Measurements from ENCODE around the gene KRT5. TPM values are rescaled to one million over a fixed set of nuclear protein-coding genes. Genes with fewer than 3 reads are reported as not detected.

The KRT5 gene
- total and polyA plus RNA-seq, 10 of the 15 experiments (the other 5 are each of a cell fraction or from before 2014, with no cell fraction given): 1.6 TPM; not detected in 9

GRCh38 chr12:52517888-52518287 is 2.3 kb downstream of the KRT5 start:
- ChIA-PET SMC1A (ENCODE audit: uncharacterized antibody, unreplicated experiment) (no interaction called here), POLR2A (no interaction called here), CTCF (no interaction called here), RAD21 (ENCODE audit: unreplicated experiment) (no interaction called here)
- no peak overlapping the region for H3K27ac ChIP-seq (ENCODE audit: control insufficient read depth, insufficient read depth)
- no peaks in the 10 kb centered on the region for H3K4me1 ChIP-seq (ENCODE audit: control insufficient read depth, insufficient read depth, low read length)
- H3K4me2 ChIP-seq (ENCODE audit: control insufficient read depth, insufficient read depth): no peak overlapping the region
- peaks cover 0 to 3% of the 10 kb centered on the region in 2 experiments; a peak in 3 of 4 replicates for H3K27me3 ChIP-seq (replicated peaks in 1 of 2; ENCODE audit: control insufficient read depth in 2 of 2, insufficient read depth in 2 of 2, low read length in 1 of 2)
- in situ Hi-C loops (cut with MboI): no loop called here
- H2AFZ ChIP-seq (ENCODE audit: control insufficient read depth, low read depth, low read length): no peak overlapping the region
- no peaks in the 10 kb centered on the region for H3K36me3 ChIP-seq (ENCODE audit: control insufficient read depth in 2 of 2, insufficient read depth in 2 of 2, low read length in 1 of 2)
- ATAC-seq (no peak), FAIRE-seq (no peak), DNase-seq (ENCODE audit: low read depth, low spot score) (no peak)
- no peaks in the 10 kb centered on the region for H3K79me2 ChIP-seq (ENCODE audit: control insufficient read depth, insufficient read depth, low read length)
- intact Hi-C loops (cut with micrococcal nuclease; ENCODE audit: unreplicated experiment): no loop called here
- 7% methylated on average over 5 of the region's 5 CpGs for WGBS (ENCODE audit: insufficient coverage, insufficient replicate concordance, low lambda C conversion rate, missing lambda C conversion rate)
- no peaks in the 10 kb centered on the region for H3K9me3 ChIP-seq (replicated peaks; ENCODE audit: control insufficient read depth, insufficient read depth, low read length)
- H4K20me1 ChIP-seq (ENCODE audit: control insufficient read depth, insufficient read depth): no peaks in the 10 kb centered on the region
- H3K4me3 ChIP-seq: no peak overlapping the region
- no peak overlapping the region for H3K9ac ChIP-seq (ENCODE audit: control insufficient read depth, insufficient read depth, low read length)
- no TSS peak for BruUV-seq (replicated peaks)
- TF ChIP-seq SUPT20H (IDR thresholded peaks at IDR 0.05; ENCODE audit: borderline replicate concordance, control insufficient read depth, low read depth, low read length) (no peak), POLR2AphosphoS2 (IDR thresholded peaks at IDR 0.05; ENCODE audit: low read depth, low read length) (no peak), ZNF384 (IDR thresholded peaks at IDR 0.05; ENCODE audit: borderline replicate concordance, low read depth, low read length) (no peak), RFX5 (IDR thresholded peaks at IDR 0.05; ENCODE audit: low read depth, low read length) (no peak), HDAC2 (IDR thresholded peaks at IDR 0.05) (no peak), MYC (IDR thresholded peaks at IDR 0.05; ENCODE audit: insufficient read depth, insufficient read length, insufficient replicate concordance, low read length, severe bottlenecking) (no peak), POLR2A (IDR thresholded peaks at IDR 0.05; ENCODE audit: low read depth, low read length) (no peak), BCLAF1 (IDR thresholded peaks at IDR 0.05) (no peak), NFIC (IDR thresholded peaks at IDR 0.05; ENCODE audit: low read depth, low read length) (no peak), MAX (IDR thresholded peaks at IDR 0.05; ENCODE audit: low read depth, low read length) (no peak), NKRF (conservative IDR thresholded peaks at IDR 0.05) (no peak), FOS (IDR thresholded peaks at IDR 0.05; ENCODE audit: borderline replicate concordance, extremely low read depth, insufficient read length) (no peak), SMARCA5 (IDR thresholded peaks at IDR 0.05) (no peak), NFYA (IDR thresholded peaks at IDR 0.05; ENCODE audit: borderline replicate concordance, low read depth, low read length) (no peak), IKZF1 (conservative IDR thresholded peaks at IDR 0.05) (no peak), NFYB (IDR thresholded peaks at IDR 0.05; ENCODE audit: insufficient read depth, low read depth, low read length) (no peak), CEBPZ (IDR thresholded peaks at IDR 0.05; ENCODE audit: low read depth, low read length) (no peak), POU2F2 (IDR thresholded peaks at IDR 0.05; ENCODE audit: borderline replicate concordance, low read depth, low read length) (no peak)

Data from GM12878 (cell line).